ENCODE data around the gene TSEN54. TPM values are rescaled to one million over a fixed set of nuclear protein-coding genes. Genes with fewer than 3 reads are reported as not detected.

Gene TSEN54
- total RNA-seq, 1 experiment from 2014 or later = 87.3 TPM

GRCh38 chr17:75524269-75524969 is 8.1 kb downstream of the TSEN54 start (continued):
- TF ChIP-seq ZBTB33 (IDR thresholded peaks at IDR 0.05; ENCODE audit: extremely low read depth, insufficient replicate concordance, low read length) = no peak
- no peak for TF ChIP-seq TCF7L2 (IDR thresholded peaks at IDR 0.05; ENCODE audit: borderline replicate concordance, extremely low read depth, insufficient read depth, insufficient read length)
- TF ChIP-seq SRF (IDR thresholded peaks at IDR 0.05; ENCODE audit: low read depth) = no peak
- TF ChIP-seq CEBPB (IDR thresholded peaks at IDR 0.05; ENCODE audit: low read depth) = no peak

DNA sequence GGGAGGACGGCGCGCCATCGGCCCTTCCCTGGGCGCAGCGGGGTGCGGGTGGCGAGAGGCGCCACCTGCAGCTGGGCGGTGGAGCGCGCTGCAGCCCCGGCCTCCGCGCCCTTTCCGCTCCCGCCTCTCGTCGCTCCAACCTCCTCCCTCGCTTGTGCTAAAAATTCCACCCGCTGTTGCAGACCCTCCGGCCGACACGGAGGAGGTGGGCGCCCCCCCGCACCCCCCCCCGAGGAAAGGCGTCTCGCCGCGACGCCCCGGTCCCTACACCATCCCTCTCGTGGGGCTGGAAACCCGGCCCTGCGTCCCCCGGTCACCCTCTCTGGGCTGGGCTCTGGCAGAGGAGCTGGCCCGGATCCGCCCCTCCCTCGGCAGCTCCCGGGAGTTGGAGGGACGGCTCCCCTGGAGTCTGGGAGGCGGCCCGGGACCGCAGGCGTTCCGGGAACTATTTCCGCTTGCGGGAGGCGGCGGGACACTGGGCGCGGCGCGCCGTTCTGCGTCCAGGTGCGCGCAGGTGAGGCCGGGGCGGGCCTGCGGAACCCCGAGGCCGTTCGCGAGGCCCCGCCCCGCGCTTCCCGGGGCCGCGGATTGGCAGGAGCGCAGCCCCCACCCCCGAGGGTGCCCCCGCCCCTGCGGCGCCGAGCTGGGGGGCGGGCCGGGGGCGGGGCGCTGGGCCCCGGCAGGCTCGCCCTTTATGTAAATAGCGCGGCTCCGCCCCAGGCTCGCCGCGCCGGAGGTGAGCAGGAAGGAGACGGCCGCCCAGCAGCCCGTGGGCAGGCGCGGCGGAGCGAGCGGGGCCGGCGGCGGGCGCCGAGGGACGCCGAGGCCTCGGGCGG is 8.9 kb downstream of the TSEN54 start, which contains the start of gene LLGL2:
Gene LLGL2, plus strand, starts transcription at position 728 of the 836 bp plus-strand sequence. CDS start 17,730 bp downstream, outside the sequence.
- H3K9me2 ChIP-seq (ENCODE audit: insufficient read depth) = no peaks in the 10 kb centered on the region
- ChIA-PET POLR2A (interaction anchor here (1.0 to 1.5 kb wide), 3 partner anchors 9 to 24 kb away, joined by 3 to 15 read pairs (median 5); partner anchors contain the start of gene TSEN54), RAD21 (ENCODE audit: low non-redundant PET in 1 of 2, low total read pairs in 2 of 2, uncharacterized antibody in 2 of 2, unreplicated experiment in 2 of 2) (interaction anchor here (0.6 to 1.6 kb wide), 8 partner anchors 9 to 76 kb away, joined by 3 to 9 read pairs (median 3); partner anchors contain the start of gene TSEN54 (in 2 of the 2)), CTCF (interaction anchor here (0.6 to 2.2 kb wide), 13 partner anchors 8 to 236 kb away, joined by 3 to 39 read pairs (median 3); partner anchors contain the start of genes SLC25A19 and TSEN54)
- H3K9ac ChIP-seq (ENCODE audit: low read length) = peak within 1 kb of the TSS; percentile 95
- BruUV-seq (replicated peaks) = no TSS peak
- H4K20me1 ChIP-seq (ENCODE audit: insufficient read depth) = no peaks in the 10 kb centered on the region
- no peaks in the 10 kb centered on the region for H3K9me3 ChIP-seq (ENCODE audit: control insufficient read depth in 1 of 2, insufficient read depth in 1 of 2, low read depth in 1 of 2, low read length in 2 of 2)
- peak within 1 kb of the TSS; percentile 68 to 86 for H3K4me3 ChIP-seq (replicated peaks in 1 of 2; ENCODE audit: low read depth in 1 of 2, low read length in 2 of 2)
- peak within 1 kb of the TSS; percentile 84 for H2AFZ ChIP-seq (ENCODE audit: low read depth, low read length, poor library complexity, severe bottlenecking)
- H3K79me2 ChIP-seq (ENCODE audit: insufficient read depth, low read length) = peaks cover 45% of the 10 kb centered on the region
- peaks cover 9 to 17% of the 10 kb centered on the region in 2 experiments for H3K36me3 ChIP-seq (ENCODE audit: control insufficient read depth in 1 of 2, insufficient read depth in 2 of 2, low read length in 2 of 2)
- H3K4me1 ChIP-seq (ENCODE audit: control insufficient read depth in 1 of 2, insufficient read depth in 2 of 2, low read length in 2 of 2) = peaks cover 21 to 37% of the 10 kb centered on the region in 2 experiments
- ATAC-seq (peak; percentile 85), DNase-seq (ENCODE audit: low read depth, low spot score) (peak; percentile 86)
- peak within 1 kb of the TSS; percentile 98 for H3K27ac ChIP-seq (ENCODE audit: low read depth, low read length)
- H3K4me2 ChIP-seq (ENCODE audit: low read length) = peak within 1 kb of the TSS; percentile 98
- intact Hi-C loops (cut with micrococcal nuclease) = loop anchor here (1.0 kb wide), 1 partner anchor 8 kb away; no protein-coding TSS in a partner anchor
- H3K27me3 ChIP-seq (ENCODE audit: insufficient read depth, low read length) = no peaks in the 10 kb centered on the region
- TF ChIP-seq, protein P1, sequence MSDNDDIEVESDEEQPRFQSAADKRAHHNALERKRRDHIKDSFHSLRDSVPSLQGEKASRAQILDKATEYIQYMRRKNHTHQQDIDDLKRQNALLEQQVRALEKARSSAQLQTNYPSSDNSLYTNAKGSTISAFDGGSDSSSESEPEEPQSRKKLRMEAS (IDR thresholded peaks at IDR 0.05) = peak; percentile 82
- TF ChIP-seq JUND (IDR thresholded peaks at IDR 0.05) = no peak
- 0 out of 2 replicates have a peak, but pooled peaks have one; percentile 3 for TF ChIP-seq CBX3 (IDR thresholded peaks at IDR 0.05; ENCODE audit: low read depth)
- peak; percentile 83 for TF ChIP-seq SP1 (IDR thresholded peaks at IDR 0.05; ENCODE audit: low read depth)
- no peak for TF ChIP-seq FOSL1 (IDR thresholded peaks at IDR 0.05; ENCODE audit: low read depth)
- peak; percentile 78 for TF ChIP-seq YY1 (IDR thresholded peaks at IDR 0.05; ENCODE audit: extremely low read depth, insufficient replicate concordance, low read depth, low read length)
- TF ChIP-seq EZH2phosphoT487 (IDR thresholded peaks at IDR 0.05; ENCODE audit: borderline replicate concordance) = no peak
- peak; percentile 76 for TF ChIP-seq POLR2A (IDR thresholded peaks at IDR 0.05; ENCODE audit: borderline replicate concordance, extremely low read depth, insufficient read depth, insufficient read length)
- TF ChIP-seq EGR1 (IDR thresholded peaks at IDR 0.05; ENCODE audit: low read depth) = no peak; the same call in 1 of the 2 replicates
- no peak for TF ChIP-seq CEBPB (IDR thresholded peaks at IDR 0.05; ENCODE audit: low read depth)
- no peak for TF ChIP-seq ZNF274 (IDR thresholded peaks at IDR 0.05; ENCODE audit: low read depth, low read length)
- TF ChIP-seq, protein P2, sequence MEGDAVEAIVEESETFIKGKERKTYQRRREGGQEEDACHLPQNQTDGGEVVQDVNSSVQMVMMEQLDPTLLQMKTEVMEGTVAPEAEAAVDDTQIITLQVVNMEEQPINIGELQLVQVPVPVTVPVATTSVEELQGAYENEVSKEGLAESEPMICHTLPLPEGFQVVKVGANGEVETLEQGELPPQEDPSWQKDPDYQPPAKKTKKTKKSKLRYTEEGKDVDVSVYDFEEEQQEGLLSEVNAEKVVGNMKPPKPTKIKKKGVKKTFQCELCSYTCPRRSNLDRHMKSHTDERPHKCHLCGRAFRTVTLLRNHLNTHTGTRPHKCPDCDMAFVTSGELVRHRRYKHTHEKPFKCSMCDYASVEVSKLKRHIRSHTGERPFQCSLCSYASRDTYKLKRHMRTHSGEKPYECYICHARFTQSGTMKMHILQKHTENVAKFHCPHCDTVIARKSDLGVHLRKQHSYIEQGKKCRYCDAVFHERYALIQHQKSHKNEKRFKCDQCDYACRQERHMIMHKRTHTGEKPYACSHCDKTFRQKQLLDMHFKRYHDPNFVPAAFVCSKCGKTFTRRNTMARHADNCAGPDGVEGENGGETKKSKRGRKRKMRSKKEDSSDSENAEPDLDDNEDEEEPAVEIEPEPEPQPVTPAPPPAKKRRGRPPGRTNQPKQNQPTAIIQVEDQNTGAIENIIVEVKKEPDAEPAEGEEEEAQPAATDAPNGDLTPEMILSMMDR (IDR thresholded peaks at IDR 0.05 in 2 of 3, conservative IDR thresholded peaks at IDR 0.05 in 1 of 3; ENCODE audit: borderline replicate concordance in 1 of 3, insufficient read depth in 1 of 3, low read depth in 2 of 3, low read length in 2 of 3) = peak in 2 of 3 experiments; percentile 50 to 60
